GM19240 (cell line): ENCODE measurements around the gene KHDC4.

Experiments
- DNase-seq: peaks from one replicate; pipeline ENCODE4 v3.0.0; 2011; ENCODE audit warnings: low spot score; ENCODE audit not compliant: insufficient read length

KHDC4 gene

DNA sequence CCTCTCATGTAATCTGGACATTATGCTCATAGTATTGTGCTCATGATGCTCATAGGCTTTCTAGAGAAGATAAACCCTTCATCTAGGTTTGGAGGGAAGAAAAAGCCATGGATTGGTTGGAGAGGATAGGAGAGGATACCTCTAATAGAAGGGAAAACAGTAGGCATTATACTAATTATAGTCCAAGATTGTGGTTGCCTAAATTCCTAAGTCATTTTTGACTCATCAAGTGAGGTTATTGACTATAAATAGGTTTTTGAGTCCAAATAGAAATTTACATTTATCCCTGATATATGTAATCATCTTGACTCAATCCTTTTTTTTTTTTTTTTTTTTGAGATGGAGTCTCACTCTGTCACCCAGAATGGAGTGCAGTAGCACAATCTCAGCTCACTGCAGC is 69.8 kb downstream of the KHDC4 start:
- no peak for DNase-seq
